HPDE6-E6E7 (cell line): ENCODE measurements around the gene ABCA13.
"Not testable (repeated sequence)": the region's sequence is repeated elsewhere in the genome, so short reads cannot be mapped to it uniquely, and the experiment has no call there.

Source experiments
- DNase-seq: peaks from one replicate; pipeline ENCODE4 v3.0.0; 2011; ENCODE audit warnings: missing footprints; ENCODE audit errors: extremely low spot score

Gene ABCA13

GRCh38 chr7:48171202-48171601 lies at the start of gene ABCA13:
Gene ABCA13, plus strand, starts transcription at chr7:48171458. Its CDS starts 26 bp downstream, at chr7:48171484.
- peak; percentile 74 for DNase-seq

GRCh38 chr7:48126037-48126436 lies 45.2 kb upstream of the ABCA13 start:
- no peak for DNase-seq

- no peak for DNase-seq
Observed at GRCh38 chr7:48130658-48131108, 40.6 kb upstream of the ABCA13 start.

GRCh38 chr7:48132792-48133191 lies 38.5 kb upstream of the ABCA13 start:
- no peak for DNase-seq

GRCh38 chr7:48139459-48139858 lies 31.8 kb upstream of the ABCA13 start:
- DNase-seq: no peak

GRCh38 chr7:48140001-48140681 lies 31.1 kb upstream of the ABCA13 start:
- DNase-seq: no peak

- no peak for DNase-seq
Observed at GRCh38 chr7:48141521-48141920, 29.7 kb upstream of the ABCA13 start.

GRCh38 chr7:48144291-48144768 lies 26.9 kb upstream of the ABCA13 start:
- DNase-seq: no peak

GRCh38 chr7:48147078-48147591 lies 24.1 kb upstream of the ABCA13 start:
- no peak for DNase-seq

GRCh38 chr7:48147690-48148089 lies 23.6 kb upstream of the ABCA13 start:
- DNase-seq: not testable (repeated sequence)

- no peak for DNase-seq
Observed at GRCh38 chr7:48148311-48148710, 22.9 kb upstream of the ABCA13 start.

GRCh38 chr7:48149058-48149457 lies 22.2 kb upstream of the ABCA13 start:
- DNase-seq: no peak

- no peak for DNase-seq
Observed at GRCh38 chr7:48150086-48150485, 21.2 kb upstream of the ABCA13 start.

- peak; percentile 56 for DNase-seq
Observed at GRCh38 chr7:48154792-48155413, 16.4 kb upstream of the ABCA13 start.

- no peak for DNase-seq
Observed at GRCh38 chr7:48158404-48158803, 12.9 kb upstream of the ABCA13 start.

- no peak for DNase-seq
Observed at GRCh38 chr7:48161407-48162125, 9.7 kb upstream of the ABCA13 start.

- no peak for DNase-seq
Observed at GRCh38 chr7:48165157-48165556, 6.1 kb upstream of the ABCA13 start.

- no peak for DNase-seq
Observed at GRCh38 chr7:48168159-48168558, 3.1 kb upstream of the ABCA13 start.

- no peak for DNase-seq
Observed at GRCh38 chr7:48170506-48170905, 752 bp upstream of the ABCA13 start.

GRCh38 chr7:48173313-48173712 lies 2.1 kb downstream of the ABCA13 start:
- DNase-seq: no peak

GRCh38 chr7:48173756-48174382 lies 2.6 kb downstream of the ABCA13 start:
- DNase-seq: no peak

GRCh38 chr7:48175019-48175418 lies 3.8 kb downstream of the ABCA13 start:
- DNase-seq: no peak
